SU-DHL-6 (cell line): ENCODE data around the gene CAP1.

ENCODE experiments used
- H2AFZ ChIP-seq: fragments of 200-600 bp; sonication (generic); 2 replicates; pipeline ENCODE4 v1.6.1; 2014; ENCODE audit warnings: low read depth, mild to moderate bottlenecking, moderate library complexity, mixed read lengths, antibody characterized with exemption, low read length; ENCODE audit not compliant: severe bottlenecking
- H3F3A ChIP-seq: fragments of 200-600 bp; shearing (Covaris generic); 2 replicates; pipeline ENCODE4 v1.6.0; 2016; ENCODE audit warnings: antibody characterized with exemption, mild to moderate bottlenecking; ENCODE audit not compliant: insufficient read depth
- H3K27ac ChIP-seq: fragments of 200-600 bp; sonication (generic); 2 replicates; pipeline ENCODE4 v1.5.1; 2016; ENCODE audit warnings: low read depth, mild to moderate bottlenecking, low read length, moderate library complexity, mixed read lengths
- H3K27me3 ChIP-seq: fragments of 200-600 bp; sonication (generic), shearing (Covaris generic); 2 replicates; pipeline ENCODE4 v1.6.0; 2014; ENCODE audit warnings: mild to moderate bottlenecking, low read length
- H3K36me3 ChIP-seq: fragments of 200-600 bp; sonication (generic); 2 replicates; pipeline ENCODE4 v1.6.1; 2014; ENCODE audit warnings: mild to moderate bottlenecking, low read length, mixed read lengths
- H3K4me2 ChIP-seq: fragments of 300-600, 200-600 bp; shearing (Covaris generic), sonication (generic); 2 replicates; pipeline ENCODE4 v1.6.0; 2014; ENCODE audit warnings: low read length, low read depth, mild to moderate bottlenecking; ENCODE audit not compliant: poor library complexity, severe bottlenecking
- H3K4me3 ChIP-seq: fragments of 200-600 bp; sonication (generic); 2 replicates; pipeline ENCODE4 v1.5.1; 2014; ENCODE audit warnings: antibody characterized with exemption, low read length, mild to moderate bottlenecking, mixed read lengths; ENCODE audit not compliant: insufficient read depth, poor library complexity, severe bottlenecking
- H3K79me2 ChIP-seq: fragments of 200-600 bp; sonication (generic); 2 replicates; pipeline ENCODE4 v1.6.1; 2014; ENCODE audit warnings: mild to moderate bottlenecking, low read length, moderate library complexity; ENCODE audit not compliant: insufficient read depth
- H3K9ac ChIP-seq: fragments of 200-600 bp; sonication (generic); 2 replicates; pipeline ENCODE4 v1.7.0; 2014; ENCODE audit warnings: mild to moderate bottlenecking, low read length
- H3K9me2 ChIP-seq: fragments of 200-600 bp; sonication (generic); replicated peaks from 2 replicates; pipeline ENCODE4 v1.6.1; 2014; ENCODE audit warnings: low read length; ENCODE audit not compliant: insufficient read depth
- H3K9me3 ChIP-seq: fragments of 200-600 bp; sonication (generic); 2 replicates; pipeline ENCODE4 v1.6.1; 2014; ENCODE audit warnings: low read length, mixed read lengths; ENCODE audit not compliant: insufficient read depth
- H4K20me1 ChIP-seq: fragments of 200-600 bp; sonication (generic); 2 replicates; pipeline ENCODE4 v1.6.1; 2014; ENCODE audit warnings: low read depth, mild to moderate bottlenecking, antibody characterized with exemption, low read length, moderate library complexity, mixed read lengths
- EZH2phosphoT487 ChIP-seq: fragments of 200-600 bp; sonication (generic), shearing (Covaris generic); conservative IDR thresholded peaks from 2 replicates; pipeline ENCODE4 v1.6.1; 2018; ENCODE audit warnings: mild to moderate bottlenecking, antibody characterized with exemption, low read length, moderate library complexity, mixed read lengths
- TF ChIP-seq, protein P1 (sequence below): fragments of 200-600 bp; sonication (generic); IDR thresholded peaks from one replicate; pipeline ENCODE4 v1.5.1; 2017; ENCODE audit warnings: antibody characterized with exemption, mild to moderate bottlenecking, low read length, moderate library complexity; ENCODE audit not compliant: insufficient read depth, poor library complexity, severe bottlenecking

Gene CAP1

DNA sequence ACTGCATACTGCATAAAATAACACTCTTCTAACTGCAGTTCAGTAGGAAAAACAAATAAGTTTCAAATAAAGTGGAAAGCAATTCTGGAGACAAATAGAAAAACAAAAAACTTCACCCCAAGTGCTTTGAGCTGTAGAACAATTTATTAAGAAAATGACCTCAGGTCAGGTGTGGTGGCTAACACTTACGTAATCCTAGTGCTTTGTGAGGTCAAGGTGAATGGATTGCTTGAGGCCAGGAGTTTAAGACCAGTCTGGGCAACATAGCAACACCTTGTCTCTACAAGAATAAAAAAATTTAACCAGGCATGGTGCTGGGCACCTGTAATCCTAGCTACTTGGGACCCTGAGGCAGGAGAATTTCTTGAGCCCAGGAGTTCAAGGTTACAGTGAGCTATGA, 61.5 kb downstream of the CAP1 start:
- Histone ChIP-seq H3K9me2 (no peaks in the 10 kb centered on the region), H3K4me3 (no peak overlapping the region), H2AFZ (no peak overlapping the region), H3F3A (no peaks in the 10 kb centered on the region; the same call in 1 of the 2 replicates), H3K27ac (no peak overlapping the region), H3K9ac (no peak overlapping the region), H3K36me3 (no peaks in the 10 kb centered on the region), H3K79me2 (no peaks in the 10 kb centered on the region), H3K4me2 (no peak overlapping the region), H3K9me3 (no peaks in the 10 kb centered on the region), H3K27me3 (no peaks in the 10 kb centered on the region), H4K20me1 (no peaks in the 10 kb centered on the region)
- TF ChIP-seq EZH2phosphoT487, result no peak
- TF ChIP-seq, protein P1, sequence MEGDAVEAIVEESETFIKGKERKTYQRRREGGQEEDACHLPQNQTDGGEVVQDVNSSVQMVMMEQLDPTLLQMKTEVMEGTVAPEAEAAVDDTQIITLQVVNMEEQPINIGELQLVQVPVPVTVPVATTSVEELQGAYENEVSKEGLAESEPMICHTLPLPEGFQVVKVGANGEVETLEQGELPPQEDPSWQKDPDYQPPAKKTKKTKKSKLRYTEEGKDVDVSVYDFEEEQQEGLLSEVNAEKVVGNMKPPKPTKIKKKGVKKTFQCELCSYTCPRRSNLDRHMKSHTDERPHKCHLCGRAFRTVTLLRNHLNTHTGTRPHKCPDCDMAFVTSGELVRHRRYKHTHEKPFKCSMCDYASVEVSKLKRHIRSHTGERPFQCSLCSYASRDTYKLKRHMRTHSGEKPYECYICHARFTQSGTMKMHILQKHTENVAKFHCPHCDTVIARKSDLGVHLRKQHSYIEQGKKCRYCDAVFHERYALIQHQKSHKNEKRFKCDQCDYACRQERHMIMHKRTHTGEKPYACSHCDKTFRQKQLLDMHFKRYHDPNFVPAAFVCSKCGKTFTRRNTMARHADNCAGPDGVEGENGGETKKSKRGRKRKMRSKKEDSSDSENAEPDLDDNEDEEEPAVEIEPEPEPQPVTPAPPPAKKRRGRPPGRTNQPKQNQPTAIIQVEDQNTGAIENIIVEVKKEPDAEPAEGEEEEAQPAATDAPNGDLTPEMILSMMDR, result no peak

DNA sequence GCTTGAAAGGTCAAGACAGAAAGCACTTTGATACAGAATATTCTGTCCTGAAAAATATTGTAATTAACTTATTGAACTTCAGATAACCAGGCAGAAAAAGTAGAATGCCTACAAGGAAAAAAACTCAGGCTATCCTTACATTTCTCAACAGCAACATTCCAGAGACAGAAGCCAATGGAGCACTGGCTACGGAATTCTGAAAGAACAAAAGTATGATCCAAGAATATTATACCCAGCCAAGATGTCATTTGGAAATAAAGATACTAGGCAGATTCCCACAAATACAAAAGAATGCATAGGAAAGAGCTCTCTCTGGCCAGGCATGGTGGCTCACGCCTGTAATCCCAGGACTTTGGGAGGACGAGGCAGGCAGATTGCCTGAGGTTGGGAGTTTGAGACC, 62.4 kb downstream of the CAP1 start:
- H3K9me3 ChIP-seq, result no peaks in the 10 kb centered on the region
- no peak overlapping the region for H3K27ac ChIP-seq
- H3K79me2 ChIP-seq, result no peaks in the 10 kb centered on the region
- H3K36me3 ChIP-seq, result no peaks in the 10 kb centered on the region
- H2AFZ ChIP-seq, result no peak overlapping the region
- H3K9me2 ChIP-seq, result no peaks in the 10 kb centered on the region
- H4K20me1 ChIP-seq, result no peaks in the 10 kb centered on the region
- TF ChIP-seq, protein P1, result no peak
- no peak for TF ChIP-seq EZH2phosphoT487
- H3K9ac ChIP-seq, result no peak overlapping the region
- no peak overlapping the region for H3K4me2 ChIP-seq
- no peaks in the 10 kb centered on the region for H3K27me3 ChIP-seq
- no peak overlapping the region for H3K4me3 ChIP-seq
- no peaks in the 10 kb centered on the region; the same call in 1 of the 2 replicates for H3F3A ChIP-seq

DNA sequence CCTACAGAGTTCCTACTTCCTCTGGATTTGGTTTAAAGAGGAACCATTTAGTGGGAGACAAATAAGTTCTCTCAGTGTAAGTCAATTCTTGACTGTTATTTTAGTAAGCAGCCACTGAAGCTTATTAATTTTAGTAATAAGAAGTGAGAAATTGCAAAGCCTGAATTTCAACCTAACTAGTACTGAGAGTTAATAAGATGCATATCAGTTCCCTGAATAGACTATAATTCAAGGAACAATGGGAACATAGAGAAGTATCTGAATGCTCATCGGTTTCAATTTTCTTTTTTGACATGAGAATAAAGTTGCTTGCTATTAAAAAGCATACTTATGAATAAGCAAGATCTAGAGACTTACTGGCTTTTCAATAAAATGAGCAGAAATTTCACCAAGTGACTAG, 64.5 kb downstream of the CAP1 start:
- no peaks in the 10 kb centered on the region for H3K27me3 ChIP-seq
- H3K9me3 ChIP-seq, result no peaks in the 10 kb centered on the region
- no peaks in the 10 kb centered on the region; the same call in 1 of the 2 replicates for H3F3A ChIP-seq
- H3K27ac ChIP-seq, result no peak overlapping the region
- TF ChIP-seq, protein P1, result no peak
- no peaks in the 10 kb centered on the region for H3K9me2 ChIP-seq
- no peak overlapping the region for H3K4me3 ChIP-seq
- H3K79me2 ChIP-seq, result no peaks in the 10 kb centered on the region
- no peak overlapping the region for H3K4me2 ChIP-seq
- no peak overlapping the region for H2AFZ ChIP-seq
- no peak overlapping the region for H3K9ac ChIP-seq
- no peaks in the 10 kb centered on the region for H3K36me3 ChIP-seq
- no peaks in the 10 kb centered on the region for H4K20me1 ChIP-seq
